GM10266 (cell line): ENCODE measurements around the gene BRAP.
A peak's percentile ranks its signal among the peaks of the same experiment; 100 is the strongest.
"Not testable (repeated sequence)": the region's sequence is repeated elsewhere in the genome, so short reads cannot be mapped to it uniquely, and the experiment has no call there.

ENCODE experiments used
- DNase-seq: peaks from one replicate; pipeline ENCODE4 v3.0.0; 2012; ENCODE audit errors: extremely low spot score
- TF ChIP-seq, protein P1 (sequence below): IDR thresholded peaks from 2 replicates; pipeline ENCODE4 v1.5.1; 2012; ENCODE audit warnings: mild to moderate bottlenecking, low read depth; ENCODE audit not compliant: control insufficient read depth, insufficient read depth; ENCODE audit errors: missing control alignments

Gene BRAP

DNA sequence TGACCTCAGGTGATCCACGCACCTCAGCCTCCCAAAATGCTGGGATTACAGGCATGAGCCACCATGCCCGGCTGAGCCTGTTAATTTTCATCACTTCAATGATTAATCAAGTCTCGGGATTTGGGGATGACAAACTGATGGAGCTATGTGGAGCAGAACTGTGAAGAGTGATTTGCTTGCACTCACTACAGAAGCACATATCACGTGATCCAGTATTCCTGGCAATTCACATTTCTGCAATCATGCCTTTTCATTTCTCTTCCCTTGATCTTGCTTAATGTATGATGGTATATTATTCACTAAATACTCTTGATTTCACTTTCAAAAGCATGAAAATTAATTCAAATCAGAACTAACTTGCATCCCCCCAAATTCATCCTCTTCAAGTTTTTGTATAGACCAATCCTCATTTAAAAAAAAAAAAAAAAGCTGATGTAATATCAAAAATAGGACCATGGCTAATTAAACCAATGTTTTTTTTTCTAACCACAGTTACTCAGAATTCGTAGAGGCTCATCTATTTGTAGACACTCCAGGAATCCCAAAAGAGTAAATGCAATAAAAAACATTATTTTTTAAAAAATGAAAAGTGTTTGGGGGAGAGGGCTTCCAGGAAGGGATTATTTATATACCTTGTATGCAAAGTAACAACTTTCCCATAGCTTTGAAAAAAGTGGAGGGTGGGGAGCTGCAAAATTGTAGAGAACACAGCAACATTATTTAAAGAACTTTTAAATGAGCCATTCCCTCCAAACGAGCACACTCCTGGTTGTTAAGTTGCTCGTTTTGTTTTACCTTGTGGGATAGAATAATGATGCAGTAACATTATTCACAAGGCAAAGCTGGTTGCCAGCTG lies 79.6 kb downstream of the BRAP start:
- TF ChIP-seq, protein P1, sequence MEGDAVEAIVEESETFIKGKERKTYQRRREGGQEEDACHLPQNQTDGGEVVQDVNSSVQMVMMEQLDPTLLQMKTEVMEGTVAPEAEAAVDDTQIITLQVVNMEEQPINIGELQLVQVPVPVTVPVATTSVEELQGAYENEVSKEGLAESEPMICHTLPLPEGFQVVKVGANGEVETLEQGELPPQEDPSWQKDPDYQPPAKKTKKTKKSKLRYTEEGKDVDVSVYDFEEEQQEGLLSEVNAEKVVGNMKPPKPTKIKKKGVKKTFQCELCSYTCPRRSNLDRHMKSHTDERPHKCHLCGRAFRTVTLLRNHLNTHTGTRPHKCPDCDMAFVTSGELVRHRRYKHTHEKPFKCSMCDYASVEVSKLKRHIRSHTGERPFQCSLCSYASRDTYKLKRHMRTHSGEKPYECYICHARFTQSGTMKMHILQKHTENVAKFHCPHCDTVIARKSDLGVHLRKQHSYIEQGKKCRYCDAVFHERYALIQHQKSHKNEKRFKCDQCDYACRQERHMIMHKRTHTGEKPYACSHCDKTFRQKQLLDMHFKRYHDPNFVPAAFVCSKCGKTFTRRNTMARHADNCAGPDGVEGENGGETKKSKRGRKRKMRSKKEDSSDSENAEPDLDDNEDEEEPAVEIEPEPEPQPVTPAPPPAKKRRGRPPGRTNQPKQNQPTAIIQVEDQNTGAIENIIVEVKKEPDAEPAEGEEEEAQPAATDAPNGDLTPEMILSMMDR: no peak
- no peak for DNase-seq

DNA sequence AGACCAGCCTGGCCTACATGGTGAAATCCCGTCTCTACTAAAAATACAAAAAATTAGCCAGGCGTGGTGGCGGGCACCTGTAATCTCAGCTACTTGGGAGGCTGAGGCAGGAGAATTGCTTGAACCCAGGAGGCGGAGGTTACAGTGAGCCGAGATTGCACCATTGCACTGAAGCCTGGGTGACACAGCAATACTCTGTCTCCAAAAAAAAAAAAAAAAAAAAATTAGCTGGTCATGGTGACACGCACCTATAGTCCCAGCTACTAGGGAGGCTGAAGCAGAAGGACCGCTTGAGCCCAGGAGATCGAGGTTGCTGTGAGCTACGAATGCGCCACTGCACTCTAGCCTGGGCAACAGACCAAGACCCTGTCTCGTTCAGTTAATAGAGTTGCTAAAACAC lies 82.9 kb downstream of the BRAP start:
- DNase-seq: not testable (repeated sequence)

DNA sequence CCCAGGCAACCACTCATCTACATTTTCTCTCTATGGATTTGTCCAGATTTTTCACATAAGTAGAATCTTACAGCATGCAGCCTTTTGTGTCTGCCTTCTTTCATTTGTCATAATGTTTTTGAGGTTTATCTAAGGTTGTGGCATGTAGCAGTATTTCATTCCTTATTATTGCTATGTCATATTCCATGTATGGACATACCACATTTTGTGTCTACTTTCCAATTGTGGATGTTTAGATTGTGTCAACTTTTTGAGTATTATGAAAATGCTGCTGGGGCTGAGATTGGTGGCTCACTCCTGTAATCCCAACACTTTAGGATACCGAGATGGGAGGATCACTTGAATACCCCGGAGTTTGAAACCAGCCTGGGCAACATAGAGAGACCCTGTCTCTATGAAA lies 83.4 kb downstream of the BRAP start:
- TF ChIP-seq, protein P1: no peak
- no peak for DNase-seq

DNA sequence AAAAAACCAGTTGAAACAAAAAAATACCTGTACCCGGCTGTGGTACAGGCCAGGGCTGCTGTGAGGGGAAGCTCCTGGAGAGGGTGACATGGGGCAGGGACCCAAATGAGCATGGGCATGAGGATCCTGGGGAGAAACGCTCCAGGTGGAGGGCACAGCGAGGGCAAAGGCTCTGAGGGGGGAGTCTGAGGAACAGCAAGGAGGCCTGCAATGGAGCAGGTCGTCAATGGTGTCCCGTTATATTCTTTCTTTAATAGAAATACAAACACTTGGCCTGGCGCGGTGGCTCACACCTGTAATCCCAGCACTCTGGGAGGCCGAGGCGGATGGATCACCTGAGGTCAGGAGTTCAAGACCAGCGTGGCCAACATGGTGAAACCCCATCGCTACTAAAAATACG lies 84.8 kb downstream of the BRAP start:
- not testable (repeated sequence) for DNase-seq

DNA sequence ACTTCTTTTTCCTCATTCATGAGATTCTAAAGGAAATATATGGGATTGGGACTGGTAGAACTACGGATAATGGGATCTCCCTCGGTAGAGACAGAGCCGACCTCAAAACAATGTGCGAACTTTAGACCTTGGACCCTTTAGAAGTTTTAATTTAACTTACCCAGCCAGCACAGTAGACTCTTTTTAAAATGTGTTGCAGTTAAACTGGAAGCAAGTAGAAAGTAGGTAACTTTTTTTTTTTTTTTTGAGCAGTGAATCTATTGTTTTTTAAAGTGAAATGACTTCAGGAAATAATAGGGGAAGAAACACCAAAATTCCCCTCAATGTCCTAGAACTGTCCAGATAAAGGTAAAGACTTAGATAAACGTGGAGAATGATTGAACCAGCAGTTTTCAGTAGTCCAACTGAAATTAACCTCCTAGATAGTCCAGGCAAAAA lies 85.5 kb downstream of the BRAP start:
- no peak for DNase-seq
- TF ChIP-seq, protein P1: no peak

DNA sequence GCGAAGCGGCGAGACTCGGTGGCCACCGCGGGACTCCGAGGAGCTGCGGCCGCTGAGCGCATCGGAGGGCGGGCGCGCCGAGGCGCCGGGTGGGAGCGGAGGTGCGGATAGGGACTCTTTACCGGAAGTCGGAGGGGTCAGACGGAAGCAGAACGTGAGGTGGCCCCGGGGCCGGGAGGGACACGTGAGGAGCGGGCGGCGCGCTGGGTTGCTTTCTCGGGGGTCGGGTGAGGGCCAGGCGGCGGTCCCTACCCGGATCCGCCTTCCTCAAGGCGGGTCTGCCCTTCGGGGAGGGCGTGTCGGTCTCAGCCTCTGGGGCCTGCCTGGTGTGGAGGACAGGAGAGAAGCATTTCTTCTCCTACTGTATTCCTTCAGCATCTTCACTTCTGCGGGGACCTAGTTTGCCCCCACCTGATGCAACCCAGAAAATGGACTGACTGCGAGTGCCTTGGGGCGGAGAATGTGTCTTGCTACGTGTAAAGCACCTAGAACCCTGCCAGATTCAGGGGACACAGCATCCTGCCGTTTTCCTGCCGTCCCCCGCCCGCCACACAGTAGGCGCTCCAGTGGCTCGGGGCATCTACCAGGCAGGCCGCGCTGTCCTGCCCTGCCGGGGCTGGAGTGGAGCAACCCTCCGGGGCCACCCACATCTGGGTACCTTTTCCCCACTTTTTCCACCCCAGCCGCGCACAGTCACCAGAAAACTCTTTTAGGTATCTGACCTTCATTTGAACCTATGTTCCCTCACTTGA lies 86.1 kb downstream of the BRAP start:
- TF ChIP-seq, protein P1: no peak
- peak; percentile 93 for DNase-seq

DNA sequence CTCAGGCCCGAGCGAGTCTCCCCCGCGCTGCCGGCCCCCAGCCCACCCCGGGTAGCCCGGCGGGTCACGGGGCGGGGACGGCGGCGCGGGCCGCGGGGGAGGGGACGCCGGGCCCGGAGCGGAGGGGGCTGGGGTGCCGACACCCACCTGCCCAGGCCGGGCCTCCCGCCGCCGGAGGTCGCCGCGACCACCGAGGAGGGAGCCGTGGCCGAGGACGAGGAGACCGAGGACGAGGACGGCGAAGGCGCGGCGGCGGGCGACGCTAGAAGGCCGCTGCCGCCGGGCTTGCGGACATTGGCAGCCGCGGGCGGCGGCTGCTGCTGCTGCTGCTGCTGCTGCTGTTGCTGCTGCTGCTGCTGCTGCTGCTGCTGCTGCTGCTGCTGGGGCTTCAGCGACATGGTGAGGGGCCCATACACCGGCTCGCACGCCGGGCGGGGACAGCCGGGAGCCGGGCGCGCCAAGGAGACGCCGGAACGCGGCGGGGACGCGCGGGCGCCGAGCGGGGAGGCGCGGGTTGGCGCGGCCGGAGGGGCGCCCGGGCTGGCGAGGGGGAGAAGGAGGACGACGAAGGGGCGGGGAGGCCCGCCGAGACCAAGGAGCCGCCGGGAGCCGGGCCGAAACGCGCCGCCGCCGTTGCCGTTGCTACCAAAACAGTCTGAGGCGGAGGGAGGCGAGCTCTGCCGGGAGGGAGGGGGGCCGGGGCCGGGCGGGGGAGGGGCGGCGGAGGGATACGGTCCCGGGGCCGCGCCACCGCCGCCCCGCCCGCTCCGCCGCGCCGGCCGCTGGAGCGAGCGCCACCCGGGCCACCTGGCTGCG lies 86.9 kb downstream of the BRAP start, which contains the start of gene ATXN2:
TSS of gene ATXN2 (minus strand) at position 679 of the 816 bp plus-strand sequence. CDS start at position 398, 281 bp downstream.
- TF ChIP-seq, protein P1: no peak
- DNase-seq: peak; percentile 95
